Ovary (tissue), 3 donors: Measurements from ENCODE around the gene CACNB3.

ENCODE experiments used
- CTCF ChIP-seq, 3 donors: fragments of 450-650 bp in 2 of 3; fragments of 200-600 bp in 1 of 3; IDR thresholded peaks; one replicate each; pipeline versions ENCODE4 v1.5.1 to v1.8.0; 2016 to 2022; ENCODE audit warnings: antibody characterized with exemption in 3 of 3, mild to moderate bottlenecking in 1 of 3
- POLR2A ChIP-seq: fragments of 450-650 bp; IDR thresholded peaks from one replicate; pipeline ENCODE4 v1.6.1; 2017; ENCODE audit warnings: antibody characterized with exemption, mild to moderate bottlenecking, moderate library complexity
- donor health status: DM: no; HTN: no; CAD: no.

DNA sequence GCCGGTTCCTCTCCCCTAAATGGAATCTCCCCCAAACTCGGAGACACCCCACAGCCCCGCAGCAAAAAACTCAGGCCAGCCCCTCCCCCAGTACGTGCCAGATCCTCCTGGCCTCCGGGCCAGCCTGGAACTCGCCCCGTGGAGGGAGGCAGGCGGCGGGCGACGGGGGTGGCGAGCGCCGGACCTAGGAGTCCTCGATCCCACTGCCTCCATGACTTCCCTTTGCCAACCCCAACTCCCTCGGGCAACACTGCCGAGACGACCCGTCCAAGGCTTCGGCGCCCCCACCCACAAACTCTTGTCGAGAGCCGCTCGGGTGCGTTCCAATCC, 29.8 kb upstream of the CACNB3 start:
- TF ChIP-seq CTCF (IDR thresholded peaks at IDR 0.05) (no peak), POLR2A (no peak)
